Epithelial cell of umbilical artery (primary cell): Measurements from ENCODE around the gene SP8. TPM values are rescaled to one million over a fixed set of nuclear protein-coding genes. Genes with fewer than 3 reads are reported as not detected.

Experiments
- total RNA-seq: library from RNA; depleted of rRNA; stranded (reverse); fragments of >200 nt; gene quantifications from 2 replicates; pipeline ENCODE4 v1.2.3, GENCODE V29; 2014

SP8 gene
- total RNA-seq = not detected in 2 replicates

GRCh38 chr7:20786779-20787659, at the start of gene SP8:
Gene SP8, minus strand, starts transcription at chr7:20786886. Its CDS starts 88 bp downstream, at chr7:20786798.

Other genes with a start within 250 kb of the SP8 start
- not detected in 2 replicates for gene ABCB5, start 171.2 kb downstream of the SP8 start, total RNA-seq